ENCODE measurements around the gene RAB6B.

Gene RAB6B

GRCh38 chr3:133857767-133858166, 37.9 kb downstream of the RAB6B start:
- no peak for DNase-seq (ENCODE audit: low read depth in 2 of 2)

GRCh38 chr3:133856316-133856715, 39.4 kb downstream of the RAB6B start:
- DNase-seq (ENCODE audit: low read depth in 2 of 2): no peak

GRCh38 chr3:133855772-133856171, 39.9 kb downstream of the RAB6B start:
- DNase-seq (ENCODE audit: low read depth in 2 of 2): no peak

GRCh38 chr3:133855002-133855370, 40.7 kb downstream of the RAB6B start:
- no peak for DNase-seq (ENCODE audit: low read depth in 2 of 2)

- no peak for DNase-seq (ENCODE audit: low read depth in 2 of 2)
Observed at GRCh38 chr3:133854264-133855001, 41.2 kb downstream of the RAB6B start.

- no peak for DNase-seq (ENCODE audit: low read depth in 2 of 2)
Observed at GRCh38 chr3:133853925-133854227, 41.8 kb downstream of the RAB6B start.

GRCh38 chr3:133853063-133853924, 42.4 kb downstream of the RAB6B start:
- no peak for DNase-seq (ENCODE audit: low read depth in 2 of 2)

- DNase-seq (ENCODE audit: low read depth in 2 of 2): no peak
Observed at GRCh38 chr3:133851931-133852330, 43.8 kb downstream of the RAB6B start.

GRCh38 chr3:133851266-133851906, 44.3 kb downstream of the RAB6B start:
- DNase-seq (ENCODE audit: low read depth in 2 of 2): no peak

GRCh38 chr3:133850034-133850433, 45.6 kb downstream of the RAB6B start:
- DNase-seq (ENCODE audit: low read depth in 2 of 2): no peak

GRCh38 chr3:133849346-133849745, 46.3 kb downstream of the RAB6B start:
- DNase-seq (ENCODE audit: low read depth in 2 of 2): no peak

GRCh38 chr3:133845127-133845526, 50.6 kb downstream of the RAB6B start:
- DNase-seq (ENCODE audit: low read depth in 2 of 2): no peak

- no peak for DNase-seq (ENCODE audit: low read depth in 2 of 2)
Observed at GRCh38 chr3:133843634-133844033, 52.0 kb downstream of the RAB6B start.

- DNase-seq (ENCODE audit: low read depth in 2 of 2): no peak
Observed at GRCh38 chr3:133842158-133842557, 53.5 kb downstream of the RAB6B start.

GRCh38 chr3:133841196-133841595, 54.5 kb downstream of the RAB6B start:
- DNase-seq (ENCODE audit: low read depth in 2 of 2): no peak

GRCh38 chr3:133840767-133841166, 54.9 kb downstream of the RAB6B start:
- DNase-seq (ENCODE audit: low read depth in 2 of 2): no peak

GRCh38 chr3:133840055-133840737, 55.5 kb downstream of the RAB6B start:
- DNase-seq (ENCODE audit: low read depth in 2 of 2): no peak

GRCh38 chr3:133838916-133839800, 56.5 kb downstream of the RAB6B start:
- DNase-seq (ENCODE audit: low read depth in 2 of 2): no peak

- no peak for DNase-seq (ENCODE audit: low read depth in 2 of 2)
Observed at GRCh38 chr3:133838296-133838789, 57.3 kb downstream of the RAB6B start.

- no peak for DNase-seq (ENCODE audit: low read depth in 2 of 2)
Observed at GRCh38 chr3:133837487-133838295, 58.0 kb downstream of the RAB6B start.
